NT2/D1 (cell line): ENCODE results near the gene CRY1.

ENCODE experiments used
- SUZ12 ChIP-seq: IDR thresholded peaks from 2 replicates; pipeline ENCODE4 v1.6.1; 2011; ENCODE audit not compliant: insufficient read length, insufficient read depth; ENCODE audit errors: extremely low read depth
- YY1 ChIP-seq: IDR thresholded peaks from 2 replicates; pipeline ENCODE4 v1.6.1; 2011; ENCODE audit not compliant: insufficient read length, insufficient read depth
- ZNF274 ChIP-seq: IDR thresholded peaks from 2 replicates; pipeline ENCODE4 v1.6.1; 2011; ENCODE audit warnings: mild to moderate bottlenecking, low read depth, low read length

- no peak for TF ChIP-seq ZNF274
- TF ChIP-seq SUZ12 = no peak
- TF ChIP-seq YY1 = no peak
These were observed 25.3 kb upstream of the CRY1 start for GRCh38 chr12:107118624-107119023.
